HG03571 (cell line): ENCODE results near the gene ATP6V0E2.

Source experiments
- ATAC-seq: cut with Tn5 transposase; IDR thresholded peaks from one replicate; pipeline ENCODE4 v1.9.1; 2021; ENCODE audit not compliant: unreplicated experiment

ATP6V0E2 gene

DNA sequence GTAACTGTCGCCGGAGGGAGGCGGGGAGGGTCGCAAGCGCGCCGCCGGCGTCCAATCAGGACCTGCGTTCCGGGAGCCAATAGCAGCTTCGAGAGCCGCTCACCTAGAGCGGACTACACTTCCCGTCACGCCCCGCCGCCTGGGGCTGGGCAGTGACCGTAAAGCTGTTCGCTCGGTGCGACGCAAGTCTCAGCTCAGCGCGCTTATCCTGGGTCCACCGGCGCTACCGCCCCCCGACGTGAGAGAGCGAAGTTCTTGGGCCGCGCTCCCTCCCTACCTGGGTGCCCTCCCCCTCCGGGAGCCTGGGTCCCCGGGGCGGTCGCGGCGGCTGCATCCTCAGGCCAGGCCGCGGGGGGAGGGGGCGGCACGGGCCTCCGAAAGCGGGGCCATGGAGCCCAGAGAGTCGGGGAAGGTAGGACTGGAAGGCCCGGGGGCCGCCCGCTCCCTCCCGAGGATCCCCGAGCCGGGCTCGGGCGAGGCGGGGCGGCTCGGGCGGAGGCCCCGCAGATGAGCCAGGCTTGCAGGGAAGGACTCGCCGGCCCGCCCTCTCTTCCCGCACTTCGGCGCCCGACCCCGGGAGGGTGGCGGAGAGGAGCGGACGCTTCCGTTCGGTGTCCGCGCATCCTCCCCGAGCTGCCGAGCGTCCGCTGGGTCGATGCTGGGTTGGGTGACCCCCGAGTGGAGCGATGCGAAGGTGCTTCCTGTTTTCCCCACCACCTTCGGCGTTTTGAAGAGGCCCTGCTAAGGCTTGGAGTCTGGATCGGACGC lies 35.4 kb upstream of the ATP6V0E2 start, which contains the start of gene ZNF862:
TSS of gene ZNF862 (plus strand) at position 152 of the 768 bp plus-strand sequence. CDS start at position 389, 237 bp downstream.
- ATAC-seq = peak; percentile 98

DNA sequence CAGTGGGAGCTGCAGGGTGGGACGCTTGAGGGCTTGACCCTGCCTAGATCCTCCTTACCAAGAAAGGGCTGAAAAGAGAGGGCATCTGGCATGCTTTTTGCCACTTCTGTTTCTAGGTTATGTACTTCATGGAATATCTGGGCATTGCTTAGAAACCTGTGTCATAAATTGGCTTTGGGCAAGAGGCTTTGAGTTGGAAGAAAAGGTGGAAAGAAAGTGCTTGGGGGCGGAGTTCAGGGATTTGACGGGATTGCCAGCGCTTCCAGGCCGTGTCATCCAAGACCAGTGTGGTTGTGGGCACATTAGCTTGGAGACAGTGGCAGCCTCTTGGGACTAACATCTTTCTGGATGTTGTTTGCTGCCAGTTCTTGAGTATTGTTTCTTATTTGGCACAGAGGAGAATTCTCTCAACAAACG lies 34.8 kb upstream of the ATP6V0E2 start:
- ATAC-seq = no peak

DNA sequence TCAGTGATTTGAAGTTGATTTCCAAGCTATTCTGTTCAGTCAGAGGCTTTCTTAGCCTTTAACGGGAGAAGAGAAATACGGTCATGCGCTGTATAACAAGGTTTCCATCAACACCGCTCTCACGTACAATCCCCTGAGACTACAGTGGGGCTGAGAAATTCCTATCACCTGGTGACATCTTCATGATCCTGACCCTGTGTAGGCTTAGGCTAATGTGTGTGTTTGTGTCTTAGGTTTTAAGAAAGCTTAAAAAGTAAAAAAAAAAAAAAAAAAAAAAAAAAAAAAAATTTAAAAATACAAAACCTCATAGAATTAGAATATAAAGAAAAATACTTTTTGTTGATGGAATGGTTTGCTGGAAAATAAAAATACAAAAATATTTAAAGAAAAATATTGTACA lies 33.8 kb upstream of the ATP6V0E2 start:
- no peak for ATAC-seq

DNA sequence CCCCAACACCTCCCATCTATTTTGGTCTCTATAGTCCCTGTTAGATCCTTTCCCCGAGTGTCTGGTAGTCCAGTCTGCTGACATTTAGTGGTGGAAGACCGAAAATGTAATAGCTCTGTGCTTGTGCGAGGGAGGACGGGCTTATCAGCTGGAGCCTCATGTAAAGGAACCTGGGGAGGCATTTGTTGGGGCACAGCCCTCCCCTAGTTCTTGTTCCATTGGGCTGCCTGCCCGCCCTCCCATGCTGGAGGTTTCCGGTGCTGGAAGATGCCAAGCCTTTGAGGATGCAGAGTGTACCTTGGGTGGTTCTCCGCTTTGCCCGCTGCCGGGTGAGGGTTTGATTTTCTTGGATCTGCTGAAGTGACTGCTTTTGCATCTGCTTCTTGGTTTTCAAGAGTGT lies 30.2 kb upstream of the ATP6V0E2 start:
- no peak for ATAC-seq

DNA sequence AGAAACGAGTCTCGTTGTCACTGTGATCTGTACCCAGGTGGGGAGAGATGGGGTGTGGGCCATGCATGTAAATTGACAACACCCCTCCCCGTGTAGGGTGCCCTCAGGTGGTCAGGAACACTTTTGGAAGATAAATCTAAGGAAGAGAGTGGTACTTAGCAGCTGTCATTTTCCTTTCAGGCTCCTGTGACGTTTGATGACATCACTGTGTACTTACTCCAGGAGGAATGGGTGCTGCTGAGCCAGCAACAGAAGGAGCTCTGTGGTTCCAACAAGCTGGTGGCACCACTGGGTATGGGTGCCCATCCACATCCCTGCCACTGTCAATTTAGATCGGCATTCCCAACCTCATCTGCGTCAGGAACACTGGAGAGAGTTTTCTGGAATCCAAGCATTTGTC lies 29.3 kb upstream of the ATP6V0E2 start:
- no peak for ATAC-seq

DNA sequence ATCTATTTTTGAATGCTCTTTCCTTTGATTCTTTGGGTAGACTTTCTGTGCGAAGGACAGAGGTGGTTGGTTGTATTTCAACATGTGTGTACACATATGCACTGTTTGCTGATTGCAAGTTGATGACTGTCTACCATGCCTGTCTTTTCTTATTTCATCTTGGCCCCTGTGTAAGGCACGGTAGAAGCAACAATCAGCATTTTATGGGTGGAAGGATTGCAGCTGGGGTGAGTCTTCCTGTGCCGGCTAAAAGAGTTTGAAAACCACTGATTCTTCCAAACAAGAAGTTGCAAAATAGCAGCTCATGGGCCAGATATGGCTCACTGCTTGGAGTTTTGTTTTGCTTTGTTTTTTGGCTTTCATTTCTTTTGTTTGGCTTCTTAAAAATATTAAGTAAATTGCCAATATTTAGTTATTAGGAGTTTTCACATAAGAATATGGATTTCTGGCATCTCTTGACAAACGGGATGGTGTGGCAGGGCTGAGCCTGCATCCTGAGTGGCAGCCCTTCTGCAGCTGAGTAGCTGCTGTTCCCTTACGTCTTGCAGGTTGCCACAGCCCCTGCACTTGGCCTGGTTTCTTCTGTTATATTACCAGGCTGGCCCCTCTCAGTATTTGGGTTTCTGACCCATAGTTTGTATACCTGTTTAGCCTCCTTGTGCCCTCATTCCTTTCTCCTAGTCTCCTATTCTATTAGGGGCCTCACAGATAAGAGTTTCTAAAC lies 28.4 kb upstream of the ATP6V0E2 start:
- no peak for ATAC-seq

DNA sequence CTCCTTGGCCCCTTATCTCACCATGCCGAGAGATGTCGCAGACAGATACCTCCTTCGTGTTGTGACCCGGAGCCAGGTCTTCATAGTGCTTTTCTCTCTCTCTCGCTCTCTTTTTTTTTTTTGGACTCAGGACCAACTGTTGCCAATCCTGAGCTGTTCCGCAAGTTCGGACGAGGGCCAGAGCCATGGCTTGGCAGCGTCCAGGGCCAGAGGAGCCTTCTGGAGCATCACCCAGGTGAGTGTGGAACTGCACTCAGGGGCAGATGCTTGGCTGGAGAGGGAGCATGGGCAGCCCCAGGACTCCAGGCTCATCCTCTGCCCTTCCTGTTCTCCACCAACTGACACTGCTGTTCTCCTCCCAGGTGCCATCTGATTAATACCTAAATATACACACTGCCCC lies 27.7 kb upstream of the ATP6V0E2 start:
- no peak for ATAC-seq

DNA sequence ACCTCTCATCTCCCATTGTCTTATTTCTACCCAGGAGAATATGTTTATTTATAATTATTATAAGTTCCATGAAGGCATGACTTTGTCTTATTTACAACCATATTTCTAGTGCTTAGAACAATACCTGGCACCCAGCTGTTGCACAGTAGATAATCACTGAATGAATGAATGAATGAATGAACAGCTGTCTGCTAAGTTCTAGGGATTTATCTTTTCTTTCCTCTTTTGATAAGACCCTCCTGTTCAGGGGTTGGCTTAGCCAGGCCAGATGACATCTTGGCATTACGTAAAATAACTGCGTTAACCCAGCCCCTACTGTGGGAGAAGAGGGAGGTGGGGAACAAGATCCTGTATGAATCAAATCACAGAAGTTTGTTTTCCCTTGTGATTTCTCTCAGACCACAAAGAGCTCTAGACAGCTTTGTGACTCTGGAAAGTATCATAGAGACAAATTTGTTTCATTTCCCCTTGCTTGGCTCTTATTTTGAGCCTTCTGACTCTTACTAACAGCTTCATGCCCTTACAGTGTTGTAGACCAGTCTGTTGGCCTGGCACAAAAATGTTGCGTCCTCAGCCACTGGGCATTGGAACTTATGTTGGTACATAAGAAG lies 27.2 kb upstream of the ATP6V0E2 start:
- ATAC-seq = peak; percentile 86

DNA sequence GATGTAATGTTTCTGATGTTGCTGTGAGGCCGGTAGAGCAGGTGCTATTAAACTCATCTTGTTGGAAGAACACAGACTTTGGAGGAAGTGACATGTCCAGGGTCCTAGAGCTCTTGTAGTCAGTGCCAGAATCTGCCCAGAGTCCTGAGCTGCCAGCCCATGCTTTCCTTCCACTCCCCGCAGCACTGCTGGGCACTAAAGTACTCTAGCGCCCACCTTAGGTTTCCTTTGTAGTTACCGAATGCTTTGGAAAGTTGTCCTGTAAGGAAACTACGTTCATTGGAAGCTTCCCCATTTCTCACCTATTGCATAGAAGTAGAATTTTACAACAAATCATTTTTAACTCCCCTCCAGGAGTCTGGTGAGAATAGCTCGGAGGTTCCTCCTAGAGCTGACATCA lies 24.6 kb upstream of the ATP6V0E2 start:
- ATAC-seq = no peak

DNA sequence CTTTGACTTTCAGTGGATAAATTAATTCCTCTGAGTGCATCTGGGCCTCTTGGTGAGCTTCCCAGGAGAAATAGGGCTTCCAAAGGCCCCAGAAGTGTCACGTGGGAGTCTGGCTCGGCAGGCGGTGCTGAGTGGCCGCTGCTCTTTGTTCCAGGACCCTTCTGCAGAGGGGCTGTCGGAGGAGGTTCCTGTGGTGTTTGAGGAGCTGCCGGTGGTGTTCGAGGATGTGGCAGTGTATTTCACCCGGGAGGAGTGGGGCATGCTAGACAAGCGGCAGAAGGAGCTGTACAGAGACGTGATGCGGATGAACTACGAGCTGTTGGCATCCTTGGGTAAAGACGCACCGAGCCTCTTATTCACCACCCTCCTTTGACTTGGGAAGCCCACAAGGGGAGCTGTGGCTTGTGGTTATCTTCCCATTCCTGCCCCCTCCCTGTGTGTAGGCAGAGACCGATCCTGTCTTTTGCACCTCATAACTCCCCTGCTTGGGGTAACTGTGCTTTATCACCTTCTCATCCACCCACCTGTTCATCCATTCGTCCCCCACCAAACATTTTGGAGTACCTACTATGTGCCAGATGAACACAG lies 23.7 kb upstream of the ATP6V0E2 start:
- ATAC-seq = no peak

DNA sequence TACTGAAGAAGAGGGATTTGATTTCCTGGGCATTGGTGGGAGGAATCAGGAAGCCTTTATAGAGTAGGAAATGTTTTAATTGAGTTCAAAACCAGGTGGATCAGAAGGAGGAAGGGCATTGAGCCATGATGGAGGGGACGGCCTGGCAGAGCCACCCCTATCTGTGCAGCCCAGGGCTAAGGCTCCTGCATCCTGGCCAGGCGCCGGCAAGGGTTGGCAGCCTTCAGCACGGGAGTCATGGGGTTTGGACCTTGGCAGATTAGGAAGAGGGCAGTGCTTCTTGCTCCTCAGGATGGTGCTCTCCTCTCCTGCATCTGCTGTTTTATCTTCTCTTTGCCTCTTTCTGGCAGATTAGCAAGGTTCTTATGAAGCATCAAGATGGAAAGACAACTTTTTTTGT lies 23.1 kb upstream of the ATP6V0E2 start:
- no peak for ATAC-seq

DNA sequence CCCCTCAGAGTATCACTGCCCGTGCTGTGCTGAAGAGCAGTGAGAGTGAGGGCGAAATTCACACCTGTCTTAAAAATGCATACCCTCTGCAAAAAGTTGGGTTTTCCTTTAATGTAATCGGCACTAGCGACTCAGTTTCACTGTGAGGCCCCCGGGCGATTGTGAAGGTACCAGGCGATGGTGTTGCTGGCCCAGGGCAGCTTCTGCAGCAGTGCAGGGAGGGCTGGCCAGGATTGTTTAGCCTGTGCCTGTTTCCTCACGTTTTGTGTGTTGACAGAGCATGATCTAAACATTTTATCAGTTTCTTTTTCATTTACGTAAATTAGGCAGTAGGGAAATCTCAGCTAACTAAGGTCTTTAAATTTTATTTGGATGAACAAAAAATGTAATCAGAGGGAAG lies 22.3 kb upstream of the ATP6V0E2 start:
- no peak for ATAC-seq

DNA sequence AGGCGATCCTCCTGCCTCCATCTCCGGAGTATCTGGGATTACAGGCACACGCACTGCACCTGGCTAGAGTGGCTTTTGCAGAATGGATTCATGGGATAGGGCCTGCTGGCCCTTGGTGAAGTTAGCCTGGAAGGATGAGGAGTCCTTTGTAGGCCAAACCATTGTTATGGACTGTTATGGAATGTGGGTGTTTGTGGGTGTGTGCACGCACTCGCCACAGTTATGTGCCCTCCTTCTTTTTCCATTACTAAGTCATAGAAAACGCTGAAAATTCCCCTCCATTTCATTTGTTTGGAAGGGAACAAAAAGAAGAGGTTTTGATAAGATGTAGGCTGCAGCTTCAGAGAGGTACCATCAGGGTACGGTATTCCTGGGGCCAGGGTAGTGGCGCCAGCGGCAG lies 20.6 kb upstream of the ATP6V0E2 start:
- ATAC-seq = no peak

DNA sequence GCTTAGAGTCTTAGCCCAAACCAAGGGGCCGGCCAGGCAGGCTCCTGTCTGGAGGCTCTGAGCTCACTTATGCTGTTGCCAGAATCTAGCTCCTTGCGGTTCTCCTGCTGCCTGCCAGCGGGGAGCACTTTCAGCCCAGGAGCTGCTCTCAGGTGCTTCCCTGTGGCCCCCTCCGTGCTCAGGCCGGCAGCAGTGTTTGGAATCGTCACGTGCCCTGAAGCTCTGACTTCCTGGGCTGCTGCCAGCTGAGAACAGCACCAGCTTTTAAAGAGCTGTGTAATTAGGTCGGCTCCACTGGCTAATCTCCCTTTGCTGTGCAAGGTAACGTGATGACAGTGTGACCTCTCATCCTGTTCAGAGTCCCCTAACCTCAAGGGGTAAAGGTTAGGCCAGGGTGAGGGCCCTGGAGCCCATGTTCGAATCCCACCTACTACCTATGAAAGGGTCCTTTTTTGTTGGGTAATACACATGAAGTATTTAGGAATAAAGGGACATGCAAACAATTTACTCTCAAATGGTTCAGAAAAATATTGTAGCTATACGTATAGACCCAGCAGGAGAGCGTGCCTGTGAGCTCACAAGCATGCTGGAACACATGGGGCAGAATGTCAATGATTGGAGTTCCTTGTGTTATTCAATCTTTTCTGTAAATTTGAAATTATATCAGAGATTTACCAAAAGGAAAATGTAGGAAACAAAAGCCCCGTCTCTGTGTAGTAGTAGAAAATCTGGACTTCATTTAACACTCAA lies 19.0 kb upstream of the ATP6V0E2 start:
- no peak for ATAC-seq

DNA sequence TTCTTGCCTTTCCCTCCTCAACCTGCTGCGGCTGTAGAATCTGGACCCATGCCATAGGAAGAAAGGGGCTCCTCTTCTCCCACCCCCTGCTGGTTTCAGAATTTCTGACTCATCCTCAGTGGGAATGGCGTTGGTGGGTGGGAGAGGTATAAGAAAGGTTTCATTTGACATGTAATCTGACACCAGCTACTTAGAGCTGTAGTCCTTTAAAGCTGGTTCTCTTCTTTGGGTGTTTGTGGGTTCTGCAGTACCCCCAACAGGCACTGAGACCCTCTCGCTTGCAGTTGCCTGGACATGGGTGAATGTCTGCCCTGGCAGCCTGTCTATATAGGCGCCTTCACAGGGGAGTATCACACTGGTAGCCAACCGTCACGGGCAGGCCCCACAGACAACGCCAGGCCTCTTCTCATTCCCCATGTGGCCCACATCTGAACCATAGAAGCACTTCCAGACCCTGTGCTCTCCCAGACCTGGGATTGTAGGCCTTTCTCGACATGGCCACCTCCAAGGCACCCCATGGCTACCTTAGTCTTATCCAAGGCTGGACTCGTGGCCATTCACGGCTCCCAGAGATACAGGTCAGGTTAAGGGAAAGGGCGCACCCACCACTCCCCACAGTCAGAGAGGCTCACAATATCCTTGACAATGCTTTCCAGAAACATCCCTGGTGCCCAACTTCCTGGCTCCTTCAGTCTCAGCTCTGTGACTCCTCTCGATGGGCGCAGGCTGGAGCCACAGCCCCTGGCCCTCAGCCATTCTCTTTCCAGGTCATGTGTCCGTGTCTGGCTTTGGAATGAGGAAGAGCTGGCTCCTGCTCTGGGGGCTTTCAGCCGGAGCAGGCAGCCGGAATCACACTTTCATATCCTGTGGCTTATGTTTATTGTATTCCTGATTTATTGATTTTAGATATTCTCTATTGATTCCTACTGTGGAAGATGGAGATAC lies 18.1 kb upstream of the ATP6V0E2 start:
- ATAC-seq = no peak

DNA sequence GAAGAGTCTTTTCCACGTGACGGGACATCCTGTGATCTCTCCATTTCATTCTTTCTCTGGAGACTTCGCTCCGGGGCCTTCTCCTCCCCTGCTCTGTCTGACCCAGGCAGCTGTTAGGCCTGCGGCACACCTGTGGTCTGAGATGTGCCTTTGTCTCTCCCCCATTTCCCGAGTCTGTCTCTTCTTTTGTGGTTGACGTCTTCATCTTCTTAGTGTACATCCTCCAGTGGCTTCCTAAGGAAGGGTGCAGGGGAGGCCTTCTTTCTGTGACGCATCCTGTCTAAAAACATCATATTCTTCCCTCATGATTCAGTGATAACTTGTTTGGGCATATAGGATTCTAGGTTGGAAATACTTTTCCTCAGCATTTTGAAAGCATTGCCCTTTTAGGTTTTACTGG lies 17.2 kb upstream of the ATP6V0E2 start:
- no peak for ATAC-seq

DNA sequence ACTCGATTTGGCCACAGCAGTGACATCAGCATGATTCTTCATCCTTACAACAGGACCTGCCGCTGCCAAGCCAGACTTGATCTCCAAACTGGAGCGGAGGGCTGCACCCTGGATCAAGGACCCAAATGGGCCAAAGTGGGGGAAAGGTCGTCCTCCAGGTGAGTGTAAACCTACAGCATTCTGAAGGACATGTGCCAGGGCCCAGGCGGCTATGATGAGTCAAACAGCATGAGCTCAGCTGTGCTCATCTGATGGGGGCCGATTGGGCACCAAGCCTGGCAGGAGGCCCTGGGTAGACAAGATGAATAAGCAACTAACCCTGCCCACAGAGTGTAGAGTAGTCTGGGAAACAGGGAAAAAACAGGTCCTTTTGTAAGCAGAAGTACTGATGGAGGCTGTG lies 14.4 kb upstream of the ATP6V0E2 start:
- no peak for ATAC-seq

DNA sequence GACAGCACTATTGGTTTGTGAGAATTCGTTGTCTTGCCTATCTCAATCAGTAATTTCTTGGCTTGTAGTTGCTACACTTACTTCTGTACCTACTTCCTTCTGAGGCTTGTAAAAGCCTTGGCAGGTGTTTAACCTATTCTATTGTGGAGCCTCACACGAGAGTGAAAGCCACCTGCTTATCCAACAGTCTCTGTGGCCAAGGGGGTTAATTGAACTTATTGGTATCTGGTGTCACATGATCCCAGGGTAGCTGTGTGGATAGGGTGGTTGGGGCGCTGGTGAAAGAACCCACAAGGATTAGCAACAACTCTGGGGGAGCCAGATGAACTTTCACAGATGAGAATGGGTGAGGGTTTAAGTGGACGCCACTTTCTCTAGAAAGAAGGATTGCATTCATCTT lies 13.9 kb upstream of the ATP6V0E2 start:
- ATAC-seq = no peak

DNA sequence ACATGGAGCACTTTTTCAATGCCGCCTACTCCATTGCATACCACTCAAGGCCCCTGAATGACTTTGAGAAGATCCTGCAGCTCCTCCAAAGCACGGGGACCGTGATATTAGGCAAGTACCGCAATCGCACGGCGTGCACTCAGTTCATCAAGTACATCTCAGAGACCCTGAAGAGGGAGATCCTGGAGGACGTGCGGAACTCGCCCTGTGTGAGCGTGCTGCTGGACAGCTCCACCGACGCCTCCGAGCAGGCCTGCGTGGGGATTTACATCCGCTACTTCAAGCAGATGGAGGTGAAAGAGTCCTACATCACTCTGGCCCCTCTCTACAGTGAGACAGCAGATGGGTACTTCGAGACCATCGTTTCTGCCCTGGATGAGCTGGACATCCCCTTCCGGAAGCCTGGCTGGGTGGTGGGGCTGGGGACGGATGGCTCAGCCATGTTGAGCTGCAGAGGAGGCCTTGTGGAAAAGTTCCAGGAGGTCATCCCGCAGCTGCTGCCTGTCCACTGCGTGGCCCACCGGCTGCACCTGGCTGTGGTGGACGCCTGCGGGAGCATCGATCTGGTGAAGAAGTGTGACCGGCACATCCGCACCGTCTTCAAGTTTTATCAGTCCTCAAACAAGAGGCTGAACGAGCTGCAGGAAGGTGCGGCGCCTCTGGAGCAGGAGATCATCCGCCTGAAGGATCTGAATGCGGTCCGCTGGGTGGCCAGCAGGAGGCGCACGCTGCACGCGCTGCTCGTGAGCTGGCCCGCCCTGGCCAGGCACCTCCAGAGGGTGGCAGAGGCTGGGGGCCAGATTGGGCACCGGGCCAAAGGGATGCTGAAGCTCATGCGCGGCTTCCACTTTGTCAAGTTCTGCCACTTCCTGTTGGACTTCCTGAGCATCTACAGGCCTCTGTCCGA lies 12.7 kb upstream of the ATP6V0E2 start:
- no peak for ATAC-seq
